Transverse colon (tissue), 3 donors: Measurements from ENCODE around the gene GPR12.

ENCODE experiments used
- CTCF ChIP-seq, 5 experiments: fragments of 200-600 bp in 3 of 5; fragments of 450-650 bp in 2 of 5; sonication (generic) in 3 of 5; IDR thresholded peaks; 1 replicate in 2 of 5; 2 replicates in 3 of 5; pipeline ENCODE4 v1.5.1; 2016 to 2017; ENCODE audit warnings: antibody characterized with exemption in 5 of 5, inconsistent platforms in 3 of 5, mild to moderate bottlenecking in 2 of 5, moderate library complexity in 1 of 5
- POLR2A ChIP-seq: fragments of 450-650 bp; IDR thresholded peaks from one replicate; pipeline ENCODE4 v1.6.1; 2016; ENCODE audit warnings: antibody characterized with exemption, mild to moderate bottlenecking, moderate library complexity

GRCh38 chr13:26710166-26710565, 50.4 kb downstream of the GPR12 start:
- TF ChIP-seq POLR2A (no peak), CTCF (IDR thresholded peaks at IDR 0.05) (no peak)
